ENCODE data around the gene KYAT1. TPM values are rescaled to one million over a fixed set of nuclear protein-coding genes. Genes with fewer than 3 reads are reported as not detected.

KYAT1 gene
- total RNA-seq, 1 experiment from 2014 or later, result 27.6 TPM

DNA sequence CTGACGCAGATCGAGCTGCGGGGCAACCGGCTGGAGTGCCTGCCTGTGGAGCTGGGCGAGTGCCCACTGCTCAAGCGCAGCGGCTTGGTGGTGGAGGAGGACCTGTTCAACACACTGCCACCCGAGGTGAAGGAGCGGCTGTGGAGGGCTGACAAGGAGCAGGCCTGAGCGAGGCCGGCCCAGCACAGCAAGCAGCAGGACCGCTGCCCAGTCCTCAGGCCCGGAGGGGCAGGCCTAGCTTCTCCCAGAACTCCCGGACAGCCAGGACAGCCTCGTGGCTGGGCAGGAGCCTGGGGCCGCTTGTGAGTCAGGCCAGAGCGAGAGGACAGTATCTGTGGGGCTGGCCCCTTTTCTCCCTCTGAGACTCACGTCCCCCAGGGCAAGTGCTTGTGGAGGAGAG, 34.5 kb upstream of the KYAT1 start:
- Histone ChIP-seq H3K36me3 (ENCODE audit: low read depth) (no peaks in the 10 kb centered on the region), H2AFZ (no peak overlapping the region), H3K4me1 (replicated peaks; ENCODE audit: insufficient read depth) (peaks cover 29% of the 10 kb centered on the region), H3K9me2 (ENCODE audit: insufficient read depth) (no peaks in the 10 kb centered on the region), H4K20me1 (ENCODE audit: insufficient read depth) (no peaks in the 10 kb centered on the region), H3F3A (ENCODE audit: insufficient read depth, low read depth) (peaks cover 23% of the 10 kb centered on the region), H3K27ac (no peak overlapping the region), H3K4me2 (no peak overlapping the region), H3K27me3 (ENCODE audit: insufficient read depth, low read depth) (no peaks in the 10 kb centered on the region), H3K9me3 (ENCODE audit: insufficient read depth, low read depth) (no peaks in the 10 kb centered on the region), H3K4me3 (no peak overlapping the region), H3K79me2 (ENCODE audit: low read depth) (peaks cover 31% of the 10 kb centered on the region)
- ChIA-PET POLR2A (ENCODE audit: unreplicated experiment) (no interaction called here), CTCF (interaction anchor here (0.6 to 0.7 kb wide), 3 partner anchors 13 to 363 kb away, joined by 5 to 8 read pairs (median 7); no protein-coding TSS in a partner anchor)
- BruUV-seq (replicated peaks), result no TSS peak
- no peak for DNase-seq
- intact Hi-C loops (cut with micrococcal nuclease; ENCODE audit: unreplicated experiment), result no loop called here
- TF ChIP-seq EZH2 (IDR thresholded peaks at IDR 0.05; ENCODE audit: low read depth), result no peak
- TF ChIP-seq, protein P1, sequence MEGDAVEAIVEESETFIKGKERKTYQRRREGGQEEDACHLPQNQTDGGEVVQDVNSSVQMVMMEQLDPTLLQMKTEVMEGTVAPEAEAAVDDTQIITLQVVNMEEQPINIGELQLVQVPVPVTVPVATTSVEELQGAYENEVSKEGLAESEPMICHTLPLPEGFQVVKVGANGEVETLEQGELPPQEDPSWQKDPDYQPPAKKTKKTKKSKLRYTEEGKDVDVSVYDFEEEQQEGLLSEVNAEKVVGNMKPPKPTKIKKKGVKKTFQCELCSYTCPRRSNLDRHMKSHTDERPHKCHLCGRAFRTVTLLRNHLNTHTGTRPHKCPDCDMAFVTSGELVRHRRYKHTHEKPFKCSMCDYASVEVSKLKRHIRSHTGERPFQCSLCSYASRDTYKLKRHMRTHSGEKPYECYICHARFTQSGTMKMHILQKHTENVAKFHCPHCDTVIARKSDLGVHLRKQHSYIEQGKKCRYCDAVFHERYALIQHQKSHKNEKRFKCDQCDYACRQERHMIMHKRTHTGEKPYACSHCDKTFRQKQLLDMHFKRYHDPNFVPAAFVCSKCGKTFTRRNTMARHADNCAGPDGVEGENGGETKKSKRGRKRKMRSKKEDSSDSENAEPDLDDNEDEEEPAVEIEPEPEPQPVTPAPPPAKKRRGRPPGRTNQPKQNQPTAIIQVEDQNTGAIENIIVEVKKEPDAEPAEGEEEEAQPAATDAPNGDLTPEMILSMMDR (conservative IDR thresholded peaks at IDR 0.05), result no peak

DNA sequence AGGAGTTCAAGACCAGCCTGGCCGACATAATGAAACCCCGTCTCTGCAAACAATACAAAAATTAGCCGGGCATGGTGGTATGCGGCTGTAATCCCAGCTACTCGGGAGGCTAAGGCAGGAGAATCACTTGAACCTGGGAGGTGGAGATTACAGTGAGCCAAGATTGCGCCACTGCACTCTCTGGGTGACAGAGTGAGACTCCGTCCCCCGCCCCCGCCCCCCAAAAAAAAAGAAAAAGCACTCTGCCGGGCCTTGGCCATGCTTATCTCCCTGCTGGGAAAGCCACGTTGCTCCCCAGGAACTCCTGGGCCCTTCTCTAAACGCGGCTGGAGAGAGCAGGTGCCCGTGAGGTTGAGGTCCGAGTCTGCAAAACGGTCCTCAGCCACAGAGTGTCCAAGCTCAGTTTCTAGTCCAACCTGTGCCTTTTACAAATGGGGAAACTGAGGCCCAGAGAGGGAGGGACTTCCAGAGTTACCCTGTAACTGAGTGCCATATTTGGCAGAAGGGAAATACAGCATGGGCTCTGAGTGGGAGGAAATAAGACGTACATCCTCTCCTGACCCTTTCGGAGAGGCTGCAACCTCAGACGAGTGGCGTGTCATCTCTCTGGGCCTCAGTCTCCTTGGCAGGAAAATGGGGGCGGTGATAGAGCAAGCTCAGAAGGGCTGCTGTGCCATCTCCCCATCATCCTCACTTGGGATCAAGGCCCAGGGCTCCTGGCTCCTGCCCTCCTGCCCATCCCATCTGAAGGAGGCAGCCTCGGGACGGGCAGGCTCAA, 32.4 kb upstream of the KYAT1 start:
- H3K9me3 ChIP-seq (ENCODE audit: insufficient read depth, low read depth), result no peaks in the 10 kb centered on the region
- TSS peak; percentile 45 for BruUV-seq (replicated peaks)
- H3K27me3 ChIP-seq (ENCODE audit: insufficient read depth, low read depth), result no peaks in the 10 kb centered on the region
- peaks cover under 1% of the 10 kb centered on the region; the same call in 1 of the 2 replicates for H3K36me3 ChIP-seq (ENCODE audit: low read depth)
- H2AFZ ChIP-seq, result no peak overlapping the region
- ChIA-PET CTCF (interaction anchor here (0.7 kb wide), 1 partner anchor 13 kb away, joined by 4 read pairs; no protein-coding TSS in a partner anchor), POLR2A (ENCODE audit: unreplicated experiment) (interaction anchor here (0.6 kb wide), 1 partner anchor 12 kb away, joined by 6 read pairs; no protein-coding TSS in a partner anchor)
- H3K4me1 ChIP-seq (replicated peaks; ENCODE audit: insufficient read depth), result peaks cover 44% of the 10 kb centered on the region
- peaks cover 35% of the 10 kb centered on the region for H3F3A ChIP-seq (ENCODE audit: insufficient read depth, low read depth)
- no peak for DNase-seq
- no peaks in the 10 kb centered on the region for H4K20me1 ChIP-seq (ENCODE audit: insufficient read depth)
- no peak overlapping the region for H3K4me3 ChIP-seq
- H3K4me2 ChIP-seq, result peak overlapping the region; percentile 73
- intact Hi-C loops (cut with micrococcal nuclease; ENCODE audit: unreplicated experiment), result loop anchor here (5.0 kb wide), 1 partner anchor 227 kb away; the partner anchor contains the start of gene SET
- H3K9me2 ChIP-seq (ENCODE audit: insufficient read depth), result no peaks in the 10 kb centered on the region
- H3K27ac ChIP-seq, result no peak overlapping the region; the same call in 1 of the 2 replicates
- TF ChIP-seq EZH2 (IDR thresholded peaks at IDR 0.05; ENCODE audit: low read depth), result no peak
- H3K79me2 ChIP-seq (ENCODE audit: low read depth), result peaks cover 42% of the 10 kb centered on the region

- Histone ChIP-seq H3F3A (ENCODE audit: insufficient read depth, low read depth) (peaks cover 35% of the 10 kb centered on the region), H3K79me2 (ENCODE audit: low read depth) (peaks cover 46% of the 10 kb centered on the region), H3K4me1 (replicated peaks; ENCODE audit: insufficient read depth) (peaks cover 44% of the 10 kb centered on the region), H3K36me3 (ENCODE audit: low read depth) (peaks cover 10% of the 10 kb centered on the region; the same call in 1 of the 2 replicates), H3K9me3 (ENCODE audit: insufficient read depth, low read depth) (no peaks in the 10 kb centered on the region), H3K4me2 (peak overlapping the region; percentile 73), H3K27me3 (ENCODE audit: insufficient read depth, low read depth) (no peaks in the 10 kb centered on the region), H3K4me3 (no peak overlapping the region), H3K27ac (peak overlapping the region; percentile 96), H3K9me2 (ENCODE audit: insufficient read depth) (no peaks in the 10 kb centered on the region), H2AFZ (no peak overlapping the region), H4K20me1 (ENCODE audit: insufficient read depth) (no peaks in the 10 kb centered on the region)
- ChIA-PET CTCF (interaction anchor here (0.7 to 1.3 kb wide), 2 partner anchors 10 to 14 kb away, joined by 4 to 5 read pairs; no protein-coding TSS in a partner anchor), POLR2A (ENCODE audit: unreplicated experiment) (interaction anchor here (0.5 to 1.1 kb wide), 9 partner anchors 10 to 378 kb away, joined by 3 to 33 read pairs (median 6); partner anchors contain the start of genes KYAT1 and SH3GLB2)
- TSS peak; percentile 26 for BruUV-seq (replicated peaks)
- intact Hi-C loops (cut with micrococcal nuclease; ENCODE audit: unreplicated experiment), result loop anchor here (5.0 kb wide), 1 partner anchor 226 kb away; the partner anchor contains the start of gene SET
- DNase-seq, result peak in 1 of 2 experiments; percentile 67
- TF ChIP-seq EZH2 (IDR thresholded peaks at IDR 0.05; ENCODE audit: low read depth), result no peak
- TF ChIP-seq, protein P1 (conservative IDR thresholded peaks at IDR 0.05), result no peak
Observed at GRCh38 chr9:128913048-128913900, 31.5 kb upstream of the KYAT1 start.

All from PC-9 (cell line).